Stimulated activated CD8-positive, alpha-beta memory T cell treated with anti-CD3 and anti-CD28 coated beads, Interleukin-4, amount 100 ng/mL, for 1 hour (primary cell): Measurements from ENCODE around the gene SLC25A51.

Source experiments
- DNase-seq, 2 donors: peaks; one replicate each; pipeline ENCODE4 v3.0.0-alpha.2; 2020; ENCODE audit warnings: low read depth in 2 of 2, low spot score in 1 of 2

SLC25A51 gene, protein sequence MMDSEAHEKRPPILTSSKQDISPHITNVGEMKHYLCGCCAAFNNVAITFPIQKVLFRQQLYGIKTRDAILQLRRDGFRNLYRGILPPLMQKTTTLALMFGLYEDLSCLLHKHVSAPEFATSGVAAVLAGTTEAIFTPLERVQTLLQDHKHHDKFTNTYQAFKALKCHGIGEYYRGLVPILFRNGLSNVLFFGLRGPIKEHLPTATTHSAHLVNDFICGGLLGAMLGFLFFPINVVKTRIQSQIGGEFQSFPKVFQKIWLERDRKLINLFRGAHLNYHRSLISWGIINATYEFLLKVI

DNA sequence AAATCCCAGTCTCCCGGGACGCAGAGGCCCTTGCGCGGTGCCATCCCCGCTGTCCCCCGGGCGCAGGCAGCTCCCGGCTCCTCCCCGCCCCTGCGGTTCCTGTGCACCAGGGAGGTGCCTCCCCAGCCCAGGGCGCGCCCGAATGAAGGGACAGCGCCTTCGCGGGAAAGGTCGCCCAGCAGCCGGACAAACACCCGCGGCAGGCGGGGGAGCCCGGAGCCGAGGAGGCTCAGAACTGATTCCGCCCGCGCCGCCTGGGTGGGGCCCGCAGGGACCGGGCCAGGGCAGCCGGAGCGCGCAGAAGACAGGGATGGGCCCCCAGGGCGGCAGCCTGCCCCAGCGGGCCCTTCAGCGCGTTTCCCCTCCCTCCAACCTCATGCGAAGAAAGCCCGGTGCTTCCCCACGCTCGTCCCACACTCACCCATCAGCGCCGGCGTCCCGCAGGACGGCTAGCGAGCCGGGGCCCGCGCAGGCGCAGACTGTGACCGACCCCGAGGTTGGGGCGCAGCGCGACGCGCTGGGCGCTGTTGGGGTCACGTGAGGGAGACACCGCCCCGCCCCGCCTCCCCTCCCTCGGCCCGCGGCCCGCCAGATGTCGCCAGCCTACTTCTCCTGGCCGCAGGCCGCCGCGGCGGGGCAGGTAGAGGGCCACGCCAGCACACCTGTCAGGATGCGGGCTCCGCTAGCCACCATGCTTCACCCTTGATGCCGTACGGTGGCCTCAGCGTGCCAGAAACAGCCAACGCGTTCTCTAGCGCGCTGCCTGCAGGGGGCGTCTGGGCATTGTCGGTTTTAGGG lies at the start of gene SLC25A51:
Gene SLC25A51 (minus strand): TSS at position 481 of the 798 bp plus-strand sequence. CDS start 15,577 bp downstream, outside the sequence.
- DNase-seq: peak; percentile 90 to 92

DNA sequence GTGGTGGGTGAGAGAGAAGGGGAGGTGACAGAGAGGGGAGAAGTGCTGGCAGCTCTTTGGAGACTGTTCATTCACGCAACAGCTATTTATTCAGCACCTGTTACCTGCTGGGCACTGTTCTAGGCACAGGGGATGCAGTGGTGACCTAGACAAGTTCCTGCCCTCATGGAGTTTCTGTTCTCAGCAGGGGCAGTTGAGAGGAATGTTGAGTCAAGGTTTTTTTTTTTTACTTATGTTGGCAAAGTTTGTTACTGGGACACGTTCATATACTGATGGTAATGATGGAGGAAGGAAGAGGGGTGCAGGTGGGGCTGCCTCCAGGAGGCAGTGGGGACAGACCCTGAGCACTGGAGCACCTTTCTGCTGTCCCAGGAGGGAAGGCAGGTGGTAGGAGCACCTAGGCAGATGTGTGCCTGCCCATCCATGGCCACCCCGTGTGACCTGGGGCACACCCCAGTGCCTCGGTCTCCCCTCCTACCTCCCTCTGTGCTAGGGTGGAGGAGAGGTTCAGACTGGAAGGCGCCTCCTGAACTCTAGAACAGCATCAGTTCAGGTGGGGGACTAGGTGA lies 49.4 kb upstream of the SLC25A51 start:
- DNase-seq: no peak

DNA sequence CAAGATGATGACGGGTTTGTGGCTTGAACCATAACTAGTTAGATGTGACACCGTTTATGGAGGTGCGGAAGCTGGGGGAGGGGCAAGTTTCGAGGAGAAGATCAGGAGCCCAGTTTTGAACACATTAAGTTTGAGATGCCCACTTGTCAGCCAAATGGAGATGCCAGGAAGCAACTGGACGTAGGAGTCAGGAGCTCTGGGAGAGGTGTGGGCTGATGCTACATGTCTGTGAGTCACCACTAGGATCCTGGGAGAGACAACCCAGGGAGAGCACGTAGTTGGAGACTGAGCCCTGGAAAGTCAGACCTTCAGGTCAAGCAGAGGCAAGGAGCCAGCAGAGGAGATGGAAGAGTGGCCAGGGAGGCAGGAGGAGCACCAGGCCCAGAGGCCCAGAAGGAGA lies 48.8 kb upstream of the SLC25A51 start:
- no peak for DNase-seq

DNA sequence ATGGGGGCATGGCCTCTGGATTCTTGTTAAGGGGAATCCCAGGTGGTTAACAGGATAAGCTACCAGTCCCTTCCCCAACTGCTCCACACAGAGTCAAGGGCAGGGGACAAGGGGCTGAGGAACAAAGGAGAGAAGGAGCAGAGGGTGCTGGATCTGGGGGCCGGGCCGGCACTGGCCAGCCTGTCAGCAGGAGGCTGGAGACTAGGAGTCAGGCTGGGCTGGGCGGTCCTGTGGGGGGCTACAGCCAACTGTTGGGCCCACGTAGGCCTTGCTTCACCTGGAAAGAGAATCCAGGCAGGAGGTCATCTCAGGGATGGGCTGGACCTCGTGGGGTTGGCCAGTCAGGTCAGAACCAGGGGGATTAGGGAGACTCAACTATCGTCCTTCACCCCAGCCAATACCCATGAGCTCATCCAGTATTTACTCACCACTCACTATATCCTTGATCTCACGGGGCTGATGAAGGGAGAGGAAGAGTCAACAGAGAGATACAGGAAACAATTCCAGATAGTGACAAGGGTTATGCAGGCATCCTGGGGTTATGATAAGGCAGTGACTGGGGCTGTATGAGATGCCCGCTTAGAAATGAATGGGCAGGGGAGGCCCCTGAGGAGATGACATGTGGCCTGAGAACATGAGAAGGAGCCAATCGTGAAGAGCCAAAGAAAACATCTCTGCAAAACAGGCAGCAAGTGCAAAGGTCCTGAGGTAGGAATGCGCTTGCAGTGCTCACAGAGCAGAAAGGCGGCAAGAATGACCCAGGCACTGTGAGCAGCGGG lies 47.9 kb upstream of the SLC25A51 start:
- DNase-seq: no peak

DNA sequence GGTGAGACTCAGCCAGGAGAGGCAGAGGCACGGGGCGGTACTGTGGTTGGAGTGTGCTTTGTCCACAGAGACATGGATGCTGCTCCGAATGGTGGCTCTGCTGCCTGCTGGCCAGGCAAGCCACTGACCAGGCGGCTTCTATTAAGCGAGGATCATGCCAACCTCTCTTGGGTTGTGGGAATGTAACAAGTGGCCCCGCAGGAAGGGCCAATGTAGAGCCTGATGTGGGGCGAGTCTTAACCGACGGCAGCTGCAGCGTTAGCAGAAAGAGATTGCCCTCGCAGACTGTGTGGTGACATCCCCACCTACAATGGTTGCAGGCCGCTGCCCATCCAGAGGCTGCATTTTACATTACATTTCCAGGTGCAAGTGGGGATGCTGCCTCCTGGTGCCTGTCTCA lies 46.6 kb upstream of the SLC25A51 start:
- no peak for DNase-seq

DNA sequence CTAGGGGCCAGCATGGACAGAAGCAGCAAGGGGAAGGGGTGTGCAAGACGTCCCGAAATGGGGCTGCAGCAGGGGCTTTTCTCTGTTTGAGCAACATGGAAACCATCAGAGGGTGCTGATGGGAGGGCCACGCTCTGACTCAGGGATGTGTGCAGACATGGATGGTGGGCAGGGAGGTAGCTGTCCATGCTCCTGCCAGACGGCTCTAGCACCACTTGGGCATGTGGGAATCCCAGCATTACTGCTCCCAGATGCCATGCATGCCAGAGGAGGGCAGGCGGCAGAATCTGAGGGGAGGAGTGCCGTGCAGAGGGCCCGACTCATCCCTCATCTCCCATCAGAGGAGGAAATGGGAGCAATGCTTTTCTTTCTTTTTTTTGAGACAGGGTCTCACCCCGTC lies 45.6 kb upstream of the SLC25A51 start:
- DNase-seq: no peak

DNA sequence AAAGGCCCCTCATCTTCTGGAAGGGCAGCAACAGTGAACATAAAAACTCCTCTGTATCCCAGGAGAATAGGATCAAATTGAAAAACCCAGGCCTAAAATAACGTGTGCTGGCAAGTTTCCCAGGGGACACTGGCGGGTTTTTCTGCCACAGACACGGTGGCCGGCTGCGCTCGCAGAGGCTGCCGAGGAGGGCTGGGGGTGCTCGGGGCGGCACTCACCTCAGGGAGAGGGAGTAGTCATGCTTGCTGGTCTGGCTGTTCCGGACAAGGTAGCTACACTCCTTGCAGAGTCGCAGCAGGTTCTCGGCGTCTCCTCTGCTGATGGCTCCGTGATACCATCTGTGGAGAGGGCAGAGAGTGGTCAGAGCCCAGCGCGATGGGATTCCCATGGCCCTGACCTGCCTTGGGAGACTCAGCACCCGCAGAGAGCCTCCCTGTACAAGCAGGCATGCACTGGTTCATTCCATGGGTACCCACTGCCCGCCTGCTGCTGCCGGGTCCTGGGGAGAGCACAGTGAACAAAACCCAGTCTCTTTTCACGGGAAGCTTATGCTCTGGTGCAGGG lies 44.6 kb upstream of the SLC25A51 start:
- no peak for DNase-seq

DNA sequence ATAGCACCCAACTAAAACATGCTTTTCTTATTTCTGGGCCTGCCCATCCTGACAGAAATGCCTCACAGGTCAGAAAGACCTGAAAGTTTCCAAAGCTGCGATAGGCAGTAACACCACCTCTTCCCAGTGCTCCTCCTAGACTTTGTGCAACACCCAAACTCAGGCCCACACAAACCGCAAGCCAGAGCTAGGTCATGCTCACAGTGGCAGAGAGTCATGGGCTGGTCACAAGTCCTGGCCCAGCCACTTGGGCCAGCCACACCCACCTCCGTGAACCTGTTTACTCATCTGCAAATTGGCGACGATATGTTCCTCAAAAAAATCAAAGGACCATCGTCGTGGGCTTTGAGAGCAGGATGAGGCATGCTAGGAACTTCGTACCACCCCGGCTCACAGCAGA lies 44.0 kb upstream of the SLC25A51 start:
- no peak for DNase-seq

DNA sequence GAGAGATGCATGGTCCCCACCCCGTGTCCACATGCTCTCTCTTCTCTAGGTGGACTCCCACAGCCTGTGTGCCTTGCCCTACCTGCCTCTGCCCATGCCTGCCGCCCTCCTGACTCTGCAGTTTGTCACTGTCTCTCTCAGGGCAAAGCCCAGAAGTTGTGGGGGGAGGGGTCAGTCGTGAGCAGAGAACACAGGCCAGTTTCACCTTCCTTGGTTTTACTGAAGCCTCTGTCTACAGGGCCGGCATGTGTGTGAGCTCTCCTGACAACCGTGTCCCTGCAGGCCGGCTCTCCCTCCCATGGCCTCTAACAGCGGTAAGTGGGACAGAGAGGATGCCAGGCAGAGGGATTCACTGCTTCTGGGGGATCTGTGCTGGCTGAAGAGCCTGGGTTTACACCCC lies 43.5 kb upstream of the SLC25A51 start:
- no peak for DNase-seq

DNA sequence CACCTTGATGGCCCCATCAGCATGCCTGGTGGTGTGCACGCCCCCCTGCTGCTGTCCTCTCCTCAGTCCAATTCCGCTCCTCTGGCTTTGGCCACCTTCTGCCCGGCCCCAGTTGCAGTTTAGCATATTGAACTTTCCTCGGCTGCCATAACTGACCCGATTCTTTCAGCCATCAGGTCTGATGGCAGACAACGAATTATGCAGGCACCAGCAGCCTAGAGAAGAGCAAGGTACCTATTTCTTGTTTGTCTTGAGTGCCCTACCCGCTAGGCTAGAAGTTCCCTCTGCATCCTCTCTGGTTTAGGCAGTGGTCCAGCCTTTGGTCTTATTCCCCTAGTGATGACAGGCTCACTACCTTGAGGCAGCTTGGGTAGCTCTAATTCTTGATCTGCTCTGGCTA lies 43.0 kb upstream of the SLC25A51 start:
- no peak for DNase-seq

DNA sequence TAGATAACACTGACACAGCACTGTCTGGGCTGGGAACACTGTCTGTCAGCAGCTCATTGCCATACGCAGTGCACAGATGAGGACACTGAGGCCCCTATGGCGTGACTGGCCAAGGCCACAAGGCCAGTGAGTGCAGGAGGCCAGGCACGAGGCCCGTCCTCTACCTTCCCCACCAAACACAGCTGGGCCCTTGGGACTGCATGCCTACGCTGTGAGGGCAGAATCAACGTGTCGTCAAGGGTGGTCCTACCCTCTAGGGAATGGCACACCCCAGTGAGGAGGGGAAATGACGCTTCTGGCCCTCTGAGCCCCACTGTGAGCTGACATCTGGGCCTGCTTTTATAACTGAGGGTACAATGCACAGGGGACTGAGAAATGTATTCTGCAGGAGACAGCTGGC lies 42.1 kb upstream of the SLC25A51 start:
- no peak for DNase-seq

DNA sequence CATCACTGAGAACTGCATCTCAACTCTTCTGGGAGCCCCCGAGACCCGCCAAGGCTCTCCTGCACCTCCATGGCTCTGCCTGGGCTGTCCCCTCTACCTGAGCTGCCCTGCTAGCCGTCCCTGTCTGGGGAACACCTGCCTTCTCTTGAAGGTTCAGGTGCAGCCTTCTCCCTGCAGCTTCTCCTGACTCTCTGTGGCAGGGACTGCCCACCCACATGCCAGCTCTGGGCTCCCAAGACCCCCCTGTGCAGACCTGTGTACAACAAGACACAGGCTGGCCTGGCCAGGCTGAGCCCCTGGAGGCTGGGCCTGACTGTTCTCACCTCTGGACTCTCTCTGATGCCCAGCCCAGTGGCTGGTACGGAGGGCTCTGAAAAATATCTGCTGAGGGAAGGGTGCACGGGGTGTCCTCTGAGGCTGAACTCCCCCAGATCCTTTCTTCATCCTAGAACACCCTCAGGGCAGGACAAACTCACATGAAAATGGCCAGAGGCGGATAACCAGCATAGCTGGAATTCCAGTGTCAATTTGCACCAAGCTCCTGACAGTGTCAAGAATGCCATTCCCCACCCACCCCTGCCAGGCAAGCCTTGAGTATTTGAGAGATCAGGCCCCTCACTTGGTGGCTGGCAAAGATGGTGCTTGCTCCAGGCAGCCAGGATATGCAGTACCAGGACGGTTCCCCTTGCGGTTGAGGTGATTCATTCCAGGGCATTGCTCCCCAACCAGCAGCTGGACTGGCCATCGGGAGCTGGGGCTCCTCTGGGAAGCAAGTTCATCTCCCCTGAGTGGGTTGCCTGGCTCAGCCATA lies 40.9 kb upstream of the SLC25A51 start:
- no peak for DNase-seq

DNA sequence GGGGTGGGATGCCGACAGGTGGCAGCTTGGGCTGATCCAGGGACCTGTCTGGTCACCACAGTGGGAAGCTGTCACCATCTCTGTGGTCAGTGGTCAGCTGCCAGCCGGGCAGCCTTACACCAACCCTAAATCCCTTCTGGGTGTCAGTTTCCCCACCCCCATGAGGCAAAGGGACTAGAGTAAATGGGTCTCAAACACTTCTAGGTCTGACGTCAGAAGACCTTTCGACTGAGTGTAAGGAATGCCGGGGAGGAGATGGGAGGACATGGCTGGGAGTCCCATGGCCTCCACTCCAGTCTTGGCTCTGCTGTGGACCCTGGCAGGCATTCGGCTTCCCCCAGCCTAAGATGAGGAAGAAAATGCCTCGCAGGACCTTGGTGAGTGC lies 40.3 kb upstream of the SLC25A51 start:
- no peak for DNase-seq

DNA sequence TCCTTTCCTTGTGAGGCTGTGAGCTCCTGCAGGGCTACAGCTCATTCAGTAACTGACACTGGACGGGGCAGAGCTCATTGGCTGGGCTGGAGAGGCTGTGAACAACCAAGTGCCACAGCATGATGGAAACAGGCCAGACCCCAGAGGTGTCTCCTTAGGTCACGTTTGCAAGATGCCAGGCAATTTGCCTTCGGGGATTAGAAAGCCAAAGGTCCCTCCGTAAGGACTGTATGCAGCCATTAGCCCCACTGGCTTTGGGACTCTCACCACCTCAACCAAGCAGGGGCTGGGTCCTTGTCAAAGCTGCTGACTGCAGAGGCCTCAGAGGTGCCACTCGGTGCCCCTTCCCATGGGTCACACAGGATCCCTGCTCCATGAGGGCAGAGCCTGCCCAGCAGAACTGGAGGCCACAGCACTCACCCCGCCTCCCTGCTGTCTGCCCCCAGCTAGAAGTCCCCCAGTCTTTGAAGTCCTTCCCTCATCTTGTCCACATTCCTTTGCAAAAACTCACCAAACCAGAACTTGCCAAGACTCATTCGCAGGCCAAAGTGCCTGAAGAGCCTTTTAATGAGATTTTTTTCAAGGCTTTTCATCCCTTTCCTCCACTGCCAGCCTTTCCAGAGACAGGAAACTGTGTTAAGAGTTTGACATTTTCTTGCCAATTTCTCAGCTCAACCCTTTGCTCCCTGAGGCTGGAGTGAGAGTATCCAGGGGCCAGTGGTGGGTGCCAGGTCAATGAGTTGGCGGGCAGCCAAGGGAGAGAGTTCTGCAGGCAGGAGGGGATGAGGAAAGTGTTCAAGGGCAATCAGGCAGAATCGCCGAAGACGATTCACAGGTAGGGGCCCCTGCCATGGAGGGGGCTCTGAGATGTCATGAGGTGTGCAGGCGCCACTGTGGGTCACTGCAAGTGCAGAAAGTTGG lies 39.7 kb upstream of the SLC25A51 start:
- no peak for DNase-seq

DNA sequence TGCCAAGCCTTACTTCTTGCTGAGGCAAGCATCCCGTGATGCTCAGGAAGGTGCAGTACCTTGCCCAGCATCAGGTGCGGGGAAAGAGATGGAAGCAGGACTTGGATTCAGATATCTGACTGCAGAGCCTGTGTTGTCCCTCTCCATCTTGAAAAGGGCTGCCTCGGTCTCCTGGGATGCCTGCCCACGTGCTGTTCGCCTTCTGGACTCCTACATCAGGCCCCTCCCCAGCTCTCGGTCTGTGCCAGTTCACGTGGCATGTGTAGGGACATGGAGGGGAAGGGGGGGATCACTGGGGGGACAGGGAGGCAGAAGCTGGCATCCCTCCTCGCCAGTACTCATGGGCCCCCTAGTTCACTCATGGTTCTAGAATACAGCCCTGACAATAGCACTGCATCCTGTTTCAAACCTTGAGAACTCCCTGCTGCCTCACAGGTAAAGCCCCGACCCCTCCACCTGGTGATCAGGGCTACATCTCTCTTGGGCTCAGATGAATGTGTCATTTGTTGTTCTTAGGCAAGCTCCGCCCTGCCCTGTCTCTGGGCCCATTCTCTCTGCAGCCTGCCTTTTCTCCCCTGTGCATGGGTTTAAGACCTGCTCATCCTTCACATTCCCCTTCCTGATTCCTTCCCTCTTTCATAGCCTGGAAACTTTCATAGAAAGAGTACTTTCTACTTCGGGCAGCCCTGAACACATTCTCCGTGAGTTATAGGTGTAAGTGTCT lies 38.9 kb upstream of the SLC25A51 start:
- DNase-seq: no peak

DNA sequence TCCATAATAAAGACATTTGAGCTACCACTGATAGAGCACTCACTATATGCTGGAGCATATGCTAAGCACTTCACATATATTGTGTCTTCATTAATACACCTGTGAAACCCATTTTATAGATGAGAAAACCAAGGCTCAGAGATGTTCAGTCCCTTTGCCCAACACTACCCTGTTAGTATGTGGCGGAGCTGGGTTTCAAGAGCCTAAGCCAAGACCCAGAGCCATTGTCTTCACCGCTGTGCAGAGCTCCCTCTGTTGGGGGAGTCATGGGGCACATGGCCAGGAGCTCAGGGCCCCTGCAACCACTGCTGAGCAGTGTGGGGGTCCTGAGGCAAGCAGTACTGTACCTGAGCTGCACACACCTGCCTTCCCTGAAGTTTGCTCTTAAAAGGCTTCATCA lies 37.3 kb upstream of the SLC25A51 start:
- no peak for DNase-seq

DNA sequence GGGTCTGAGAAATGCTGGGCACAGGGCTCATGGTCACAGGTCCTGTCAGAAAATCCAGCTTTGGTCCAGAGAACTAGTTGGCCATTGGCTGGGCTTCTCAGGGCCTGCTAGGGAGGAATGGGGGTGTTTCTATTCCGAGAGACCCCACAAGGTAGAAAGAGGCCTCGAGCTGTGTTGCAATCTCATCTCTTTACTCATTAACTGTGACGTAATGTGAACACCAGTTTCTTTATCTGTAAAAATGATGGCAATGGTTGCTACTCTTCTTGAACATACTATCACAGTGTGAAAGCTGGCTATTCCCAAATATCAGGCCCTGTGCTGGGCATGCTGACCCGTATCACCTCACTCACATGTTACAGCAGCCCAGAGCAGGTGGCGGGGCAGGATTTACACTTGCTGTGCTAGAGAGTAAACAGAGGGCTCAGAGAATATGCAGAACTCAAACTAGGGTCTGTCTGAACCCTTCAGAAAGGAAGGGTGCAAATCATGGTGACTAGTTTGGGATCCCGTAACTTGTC lies 35.7 kb upstream of the SLC25A51 start:
- no peak for DNase-seq

DNA sequence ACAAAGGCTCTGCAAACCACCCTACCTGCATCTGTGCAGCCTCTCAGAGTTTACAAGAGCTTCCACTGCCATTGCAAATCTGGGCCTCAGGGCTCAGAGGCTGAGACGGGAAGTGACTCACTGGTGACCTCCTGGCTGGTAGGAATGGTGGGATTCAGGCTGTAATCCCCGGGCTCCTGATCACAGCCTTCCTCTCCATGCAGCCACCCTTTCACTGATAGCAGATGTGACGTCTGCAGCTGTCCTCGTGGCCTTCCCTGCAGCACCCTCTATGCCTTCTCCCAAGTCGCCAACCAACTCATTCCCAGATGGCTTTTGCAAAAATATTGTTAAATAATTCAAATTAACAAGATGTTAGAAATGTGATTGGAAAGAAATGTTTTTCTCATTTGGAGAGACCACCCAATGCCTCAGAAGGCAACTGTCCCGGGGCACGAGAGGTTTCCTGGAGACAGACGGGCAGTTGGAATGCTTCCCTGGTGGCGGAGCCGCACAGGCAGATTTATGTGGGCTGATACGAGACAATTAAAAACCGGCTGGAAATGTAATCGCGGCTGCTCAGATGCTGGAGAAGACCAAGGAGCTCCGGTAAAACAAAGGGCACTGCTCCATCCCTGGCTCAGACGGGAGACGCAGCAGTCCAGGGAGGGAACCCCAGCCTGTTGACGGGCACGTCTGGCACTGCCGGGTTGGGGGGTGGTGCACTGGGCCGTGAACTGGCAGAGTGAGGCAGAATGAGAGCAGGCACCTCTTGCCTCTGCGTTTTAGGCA lies 34.4 kb upstream of the SLC25A51 start:
- DNase-seq: no peak
